Endothelial cell of umbilical vein (primary cell): ENCODE data around the gene GPD1. TPM values are rescaled to one million over a fixed set of nuclear protein-coding genes. Genes with fewer than 3 reads are reported as not detected.

Source experiments
- BruUV-seq: library from RNA; stranded (reverse); fragments of 400-500 nt; replicated peaks from 2 replicates; lab custom pipeline; 2021; lab: Mats Ljungman, UMichigan
- CTCF ChIA-PET: fragments of 300-600, 350-600 bp; sonication (Branson Sonifier 250); formaldehyde crosslinking; loops from one replicate; lab custom pipeline; 2021; ENCODE audit warnings: antibody characterized with exemption, inconsistent platforms; lab: Charles Lee
- POLR2A ChIA-PET: fragments of 300-600, 350-600 bp; sonication (Branson Sonifier 250); formaldehyde crosslinking; loops from one replicate; lab custom pipeline; 2021; ENCODE audit warnings: antibody characterized with exemption, inconsistent platforms; lab: Charles Lee
- DNase-seq: peaks from one replicate; pipeline ENCODE4 v3.0.0-alpha.2; 2011; ENCODE audit warnings: low read depth, low spot score
- FAIRE-seq: peaks from 2 replicates; lab custom pipeline; 2011; peaks lifted over from hg19 to GRCh38; lab: Jason Lieb, UNC
- H2AFZ ChIP-seq: 2 replicates; pipeline ENCODE4 v1.6.0; 2012; ENCODE audit warnings: low read depth, low read length, control low read depth, inconsistent platforms
- H3K27ac ChIP-seq: 2 replicates; pipeline ENCODE4 v1.5.1; 2011; ENCODE audit warnings: low read depth, mild to moderate bottlenecking, control low read depth, low read length, moderate library complexity; ENCODE audit not compliant: insufficient read depth
- H3K27me3 ChIP-seq, 2 experiments: 2 replicates each; pipeline versions ENCODE4 v1.6.0 to v1.6.1; 2011; ENCODE audit warnings: low read length in 2 of 2, mixed read lengths in 1 of 2; ENCODE audit not compliant: control insufficient read depth in 2 of 2, insufficient read depth in 2 of 2
- H3K36me3 ChIP-seq, 2 experiments: 2 replicates in 1 of 2; 3 replicates in 1 of 2; pipeline ENCODE4 v1.5.1; 2011; ENCODE audit warnings: low read length in 2 of 2, mild to moderate bottlenecking in 1 of 2, moderate library complexity in 1 of 2; ENCODE audit not compliant: control insufficient read depth in 2 of 2, insufficient read depth in 2 of 2; ENCODE audit errors: extremely low read depth in 1 of 2
- H3K4me1 ChIP-seq: 3 replicates; pipeline ENCODE4 v1.5.1; 2011; ENCODE audit warnings: mild to moderate bottlenecking, low read length; ENCODE audit not compliant: control insufficient read depth, insufficient read depth; ENCODE audit errors: extremely low read depth
- H3K4me2 ChIP-seq: 2 replicates; pipeline ENCODE4 v1.6.1; 2011; ENCODE audit warnings: low read length, control low read depth, mixed read lengths; ENCODE audit not compliant: insufficient read depth
- H3K4me3 ChIP-seq, 3 experiments: fragments of 200-600 bp in 1 of 3; sonication (generic), shearing (Covaris generic) in 1 of 3; replicated peaks in 1 of 3; 2 replicates each; pipeline ENCODE4 v1.5.1; 2011 to 2016; ENCODE audit warnings: control low read depth in 3 of 3, low read length in 3 of 3, mild to moderate bottlenecking in 2 of 3, inconsistent platforms in 1 of 3, low read depth in 1 of 3, moderate library complexity in 1 of 3; ENCODE audit not compliant: insufficient read depth in 1 of 3
- H3K79me2 ChIP-seq: 2 replicates; pipeline ENCODE4 v1.6.0; 2012; ENCODE audit warnings: low read length, inconsistent platforms; ENCODE audit not compliant: control insufficient read depth, insufficient read depth
- H3K9ac ChIP-seq: replicated peaks from 2 replicates; pipeline ENCODE3; 2011; ENCODE audit warnings: low read length, control low read depth; ENCODE audit not compliant: insufficient read depth; ENCODE audit errors: extremely low read depth
- H3K9me1 ChIP-seq: replicated peaks from 3 replicates; pipeline ENCODE4 v1.6.0; 2011; ENCODE audit warnings: mild to moderate bottlenecking, low read length; ENCODE audit not compliant: control insufficient read depth, insufficient read depth; ENCODE audit errors: extremely low read depth
- H3K9me3 ChIP-seq: replicated peaks from 2 replicates; pipeline ENCODE4 v1.5.1; 2012; ENCODE audit warnings: low read length, inconsistent platforms; ENCODE audit not compliant: control insufficient read depth, insufficient read depth
- H4K20me1 ChIP-seq: replicated peaks from 2 replicates; pipeline ENCODE3; 2011; ENCODE audit warnings: mild to moderate bottlenecking, low read length; ENCODE audit not compliant: control insufficient read depth, insufficient read depth; ENCODE audit errors: extremely low read depth
- JUN ChIP-seq: IDR thresholded peaks from 2 replicates; pipeline ENCODE4 v1.6.1; 2011; ENCODE audit warnings: borderline replicate concordance, low read depth; ENCODE audit not compliant: insufficient read length, insufficient read depth
- dilution Hi-C: fragments of 300-500 bp; cut with MboI; formaldehyde crosslinking; loops from one replicate; pipeline ENCODE4 v1.15.0; 2019; ENCODE audit warnings: low sequenced_read_pairs; ENCODE audit not compliant: extremely low pct_ligation_motif_present
- intact Hi-C: fragments of 100-400 bp; cut with micrococcal nuclease; formaldehyde crosslinking; loops from one replicate; pipeline ENCODE4 v1.10.0; 2022
- polyA plus RNA-seq, 4 experiments: library from polyadenylated mRNA; depleted of rRNA in 3 of 4; stranded (reverse) in 3 of 4; unstranded in 1 of 4; fragments of >200 nt; gene quantifications; 2 replicates each; pipeline versions ENCODE4 v1.2.1 to v1.2.3, GENCODE V29; 2011 to 2012; ENCODE audit warnings: missing spikeins in 1 of 4
- total RNA-seq: library from RNA; stranded (reverse); gene quantifications from 2 replicates; pipeline ENCODE4 v1.2.3, GENCODE V29; 2021
- TF ChIP-seq, protein P1 (sequence below): IDR thresholded peaks from 2 replicates; pipeline ENCODE4 v1.6.1; 2011; ENCODE audit not compliant: insufficient read depth, insufficient read length
- TF ChIP-seq, protein P2 (sequence below), 2 donors: IDR thresholded peaks; 1 replicate in 1 of 2; 2 replicates in 1 of 2; pipeline ENCODE4 v1.5.1; 2011; ENCODE audit warnings: low read length in 2 of 2, mild to moderate bottlenecking in 2 of 2, moderate library complexity in 2 of 2, control low read depth in 1 of 2, inconsistent platforms in 1 of 2, low read depth in 1 of 2; ENCODE audit not compliant: insufficient read depth in 1 of 2; ENCODE audit errors: extremely low read depth in 1 of 2

Gene GPD1
- total and polyA plus RNA-seq, 2 donors (not counting 3 experiments of a cell fraction or from before 2014, with no cell fraction given): 0.07 TPM; not detected in 1

DNA sequence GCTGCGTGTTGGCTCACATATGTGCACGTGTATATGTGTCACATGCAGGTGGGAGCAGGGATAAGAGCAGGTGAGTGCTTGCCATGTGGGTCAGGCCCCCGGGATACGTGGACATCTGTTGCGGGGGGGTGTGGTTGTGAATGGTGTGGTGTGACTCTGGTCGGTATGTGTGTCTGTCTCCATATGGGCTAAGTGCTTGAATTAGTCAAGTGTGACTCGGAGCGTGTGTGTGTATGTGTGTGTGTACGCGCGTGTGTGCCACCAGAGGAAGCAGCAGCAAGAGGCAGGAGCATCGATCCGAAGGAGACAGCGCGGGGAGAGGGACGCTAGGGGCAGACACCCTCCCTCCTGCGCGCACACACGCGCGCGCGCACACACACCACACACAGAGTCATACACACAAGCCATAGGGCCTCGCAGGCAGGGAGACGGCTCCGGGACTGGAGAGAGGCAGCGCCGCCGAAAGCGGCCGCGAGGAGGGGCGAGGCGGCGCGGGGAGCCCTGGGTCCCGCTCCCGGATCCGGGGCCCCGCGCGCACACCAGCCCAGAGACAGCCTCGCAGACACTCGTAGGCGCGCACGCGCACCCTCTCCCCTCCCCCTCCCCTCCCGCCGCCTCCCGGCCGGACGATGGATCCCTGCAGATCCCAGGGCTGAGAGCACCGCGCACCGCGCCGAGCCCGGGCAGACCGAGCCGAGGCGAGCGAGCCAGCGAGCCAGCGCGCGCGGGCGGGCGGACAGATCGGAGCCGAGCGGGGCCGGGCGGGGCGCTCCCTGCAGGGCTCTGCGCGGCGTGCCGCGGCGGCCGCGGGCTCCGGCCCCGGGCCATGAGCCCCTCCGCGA is 46.6 kb upstream of the GPD1 start, which contains the start of gene ASIC1:
TSS of gene ASIC1 (plus strand) at position 597 of the 842 bp plus-strand sequence. CDS start 1,171 bp downstream, outside the sequence.
- Histone ChIP-seq H3K36me3 (no peaks in the 10 kb centered on the region), H3K79me2 (no peaks in the 10 kb centered on the region), H3K4me2 (peak within 1 kb of the TSS; percentile 49), H2AFZ (peak within 1 kb of the TSS; percentile 17), H3K4me3 (peak within 1 kb of the TSS; percentile 12 to 52 (median 25)), H4K20me1 (no peaks in the 10 kb centered on the region), H3K27me3 (peaks cover 50 to 55% of the 10 kb centered on the region in 2 experiments), H3K4me1 (peaks cover 5% of the 10 kb centered on the region), H3K9me1 (no peaks in the 10 kb centered on the region), H3K27ac (no peak within 1 kb of the TSS), H3K9me3 (no peaks in the 10 kb centered on the region), H3K9ac (no peak within 1 kb of the TSS)
- DNase-seq (peak; percentile 62), FAIRE-seq (peak; percentile 42)
- BruUV-seq: no TSS peak
- intact Hi-C loops: loop anchor here (1.0 to 2.0 kb wide), 5 partner anchors 18 to 280 kb away; no protein-coding TSS in a partner anchor
- TF ChIP-seq JUN: no peak
- TF ChIP-seq, protein P1, sequence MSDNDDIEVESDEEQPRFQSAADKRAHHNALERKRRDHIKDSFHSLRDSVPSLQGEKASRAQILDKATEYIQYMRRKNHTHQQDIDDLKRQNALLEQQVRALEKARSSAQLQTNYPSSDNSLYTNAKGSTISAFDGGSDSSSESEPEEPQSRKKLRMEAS: peak; percentile 18
- TF ChIP-seq, protein P2, sequence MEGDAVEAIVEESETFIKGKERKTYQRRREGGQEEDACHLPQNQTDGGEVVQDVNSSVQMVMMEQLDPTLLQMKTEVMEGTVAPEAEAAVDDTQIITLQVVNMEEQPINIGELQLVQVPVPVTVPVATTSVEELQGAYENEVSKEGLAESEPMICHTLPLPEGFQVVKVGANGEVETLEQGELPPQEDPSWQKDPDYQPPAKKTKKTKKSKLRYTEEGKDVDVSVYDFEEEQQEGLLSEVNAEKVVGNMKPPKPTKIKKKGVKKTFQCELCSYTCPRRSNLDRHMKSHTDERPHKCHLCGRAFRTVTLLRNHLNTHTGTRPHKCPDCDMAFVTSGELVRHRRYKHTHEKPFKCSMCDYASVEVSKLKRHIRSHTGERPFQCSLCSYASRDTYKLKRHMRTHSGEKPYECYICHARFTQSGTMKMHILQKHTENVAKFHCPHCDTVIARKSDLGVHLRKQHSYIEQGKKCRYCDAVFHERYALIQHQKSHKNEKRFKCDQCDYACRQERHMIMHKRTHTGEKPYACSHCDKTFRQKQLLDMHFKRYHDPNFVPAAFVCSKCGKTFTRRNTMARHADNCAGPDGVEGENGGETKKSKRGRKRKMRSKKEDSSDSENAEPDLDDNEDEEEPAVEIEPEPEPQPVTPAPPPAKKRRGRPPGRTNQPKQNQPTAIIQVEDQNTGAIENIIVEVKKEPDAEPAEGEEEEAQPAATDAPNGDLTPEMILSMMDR (IDR thresholded peaks at IDR 0.05; ENCODE audit: extremely low read depth in 1 of 2, insufficient read depth in 1 of 2, low read depth in 1 of 2, low read length in 2 of 2): peak in 1 of 2 donors; percentile 0
- ChIA-PET POLR2A (no interaction called here), CTCF (interaction anchor here (1.0 to 11.2 kb wide), 14 partner anchors 10 to 191 kb away, joined by 5 to 191 read pairs (median 10); partner anchors contain the start of gene AQP6)
- dilution Hi-C loops: loop anchor here (25.0 kb wide), 1 partner anchor 95 kb away; the partner anchor contains the start of genes AQP2, AQP5 and AQP6
